ENCODE data around the gene KCNK3. TPM values are rescaled to one million over a fixed set of nuclear protein-coding genes. Genes with fewer than 3 reads are reported as not detected.

The KCNK3 gene
- total RNA-seq, 1 experiment from 2014 or later: not detected

GRCh38 chr2:26763019-26763418 is 70.5 kb downstream of the KCNK3 start:
- peaks cover 24% of the 10 kb centered on the region for H3K4me1 Mint-ChIP-seq (ENCODE audit: insufficient read depth, unreplicated experiment)
- no peak for DNase-seq (ENCODE audit: unreplicated experiment)
- CTCF ChIA-PET: interaction anchor here (0.6 to 1.8 kb wide), 2 partner anchors 79 to 157 kb away, joined by 4 to 5 read pairs; no protein-coding TSS in a partner anchor

GRCh38 chr2:26764078-26764887 is 71.8 kb downstream of the KCNK3 start, which contains the start of gene SLC35F6:
Gene SLC35F6 (plus strand): TSS chr2:26764284. CDS start chr2:26764350, 66 bp downstream.
- TSS peak; percentile 50 for BruUV-seq (replicated peaks)
- POLR2A ChIA-PET: interaction anchor here (1.6 to 2.1 kb wide), 3 partner anchors 8 to 21 kb away, joined by 3 to 9 read pairs (median 5); partner anchors contain the start of gene CENPA
- Mint-ChIP-seq H3K4me1 (ENCODE audit: insufficient read depth, unreplicated experiment) (peaks cover 21% of the 10 kb centered on the region), H3K27me3 (ENCODE audit: insufficient read depth, unreplicated experiment) (no peaks in the 10 kb centered on the region), H3K4me3 (ENCODE audit: unreplicated experiment) (peak within 1 kb of the TSS; percentile 73), H3K27ac (ENCODE audit: low read depth, unreplicated experiment) (peak within 1 kb of the TSS; percentile 86), H3K36me3 (ENCODE audit: insufficient read depth, unreplicated experiment) (peaks cover 6% of the 10 kb centered on the region), H3K9me3 (ENCODE audit: unreplicated experiment) (no peaks in the 10 kb centered on the region)
- peak; percentile 73 for DNase-seq (ENCODE audit: unreplicated experiment)
- TF ChIP-seq CTCF (IDR thresholded peaks at IDR 0.05; ENCODE audit: unreplicated experiment): no peak
- CTCF ChIA-PET: interaction anchor here (0.5 to 1.8 kb wide), 5 partner anchors 16 to 242 kb away, joined by 3 to 5 read pairs (median 3); no protein-coding TSS in a partner anchor
- intact Hi-C loops (cut with micrococcal nuclease): no loop called here

More at GRCh38 chr2:26763019-26763418, 70.5 kb downstream of the KCNK3 start:
- Mint-ChIP-seq H3K9me3 (ENCODE audit: unreplicated experiment) (no peaks in the 10 kb centered on the region), H3K27me3 (ENCODE audit: insufficient read depth, unreplicated experiment) (no peaks in the 10 kb centered on the region), H3K36me3 (ENCODE audit: insufficient read depth, unreplicated experiment) (no peaks in the 10 kb centered on the region), H3K4me3 (ENCODE audit: unreplicated experiment) (peak overlapping the region; percentile 73), H3K27ac (ENCODE audit: low read depth, unreplicated experiment) (no peak overlapping the region)
- POLR2A ChIA-PET: interaction anchor here (2.1 kb wide), 1 partner anchor 9 kb away, joined by 9 read pairs; no protein-coding TSS in a partner anchor
- intact Hi-C loops (cut with micrococcal nuclease): no loop called here
- no peak for TF ChIP-seq CTCF (IDR thresholded peaks at IDR 0.05; ENCODE audit: unreplicated experiment)
- BruUV-seq (replicated peaks): no TSS peak

- POLR2A ChIA-PET: interaction anchor here (1.6 to 2.1 kb wide), 3 partner anchors 7 to 21 kb away, joined by 3 to 9 read pairs (median 5); partner anchors contain the start of gene CENPA
- Mint-ChIP-seq H3K27me3 (ENCODE audit: insufficient read depth, unreplicated experiment) (no peaks in the 10 kb centered on the region), H3K4me1 (ENCODE audit: insufficient read depth, unreplicated experiment) (peaks cover 25% of the 10 kb centered on the region), H3K9me3 (ENCODE audit: unreplicated experiment) (no peaks in the 10 kb centered on the region), H3K36me3 (ENCODE audit: insufficient read depth, unreplicated experiment) (peaks cover 6% of the 10 kb centered on the region), H3K27ac (ENCODE audit: low read depth, unreplicated experiment) (peak overlapping the region; percentile 86), H3K4me3 (ENCODE audit: unreplicated experiment) (peak overlapping the region; percentile 73)
- intact Hi-C loops (cut with micrococcal nuclease): no loop called here
- CTCF ChIA-PET: interaction anchor here (0.6 to 1.8 kb wide), 3 partner anchors 9 to 159 kb away, joined by 3 to 5 read pairs (median 4); no protein-coding TSS in a partner anchor
- no TSS peak for BruUV-seq (replicated peaks)
- no peak for TF ChIP-seq CTCF (IDR thresholded peaks at IDR 0.05; ENCODE audit: unreplicated experiment)
- DNase-seq (ENCODE audit: unreplicated experiment): no peak
Observed at GRCh38 chr2:26764906-26765305, 72.4 kb downstream of the KCNK3 start.

Measured in MCF 10A (cell line).